OCI-LY7 (cell line): ENCODE measurements around the gene MGRN1. TPM values are rescaled to one million over a fixed set of nuclear protein-coding genes. Genes with fewer than 3 reads are reported as not detected.

ENCODE experiments used
- BruUV-seq: library from RNA; stranded (reverse); fragments of 400-500 nt; replicated peaks from 2 replicates; lab custom pipeline; 2021; lab: Mats Ljungman, UMichigan
- CTCF ChIA-PET: fragments of 300-600 bp; sonication (Branson Sonifier 250); formaldehyde crosslinking; loops from one replicate; lab custom pipeline; 2022; ENCODE audit warnings: antibody characterized with exemption; ENCODE audit not compliant: unreplicated experiment; lab: Charles Lee
- POLR2A ChIA-PET: fragments of 300-600 bp; sonication (Branson Sonifier 250); formaldehyde crosslinking; loops from one replicate; lab custom pipeline; 2022; ENCODE audit warnings: antibody characterized with exemption; lab: Charles Lee
- DNase-seq: peaks from one replicate; pipeline ENCODE4 v3.0.0-alpha.2; 2015; ENCODE audit warnings: low spot score
- H2AFZ ChIP-seq: fragments of 200-600 bp; sonication (generic), shearing (Covaris generic); 2 replicates; pipeline ENCODE4 v1.6.1; 2014; ENCODE audit warnings: mild to moderate bottlenecking, antibody characterized with exemption, low read length, moderate library complexity
- H3K27ac ChIP-seq: fragments of 200-600 bp; sonication (generic); 2 replicates; pipeline ENCODE4 v1.5.1; 2014; ENCODE audit warnings: mixed run types, low read depth, mild to moderate bottlenecking, moderate library complexity, low read length, inconsistent platforms; ENCODE audit not compliant: poor library complexity, severe bottlenecking
- H3K36me3 ChIP-seq: fragments of 200-600 bp; sonication (generic); 2 replicates; pipeline ENCODE4 v1.6.1; 2014; ENCODE audit warnings: mild to moderate bottlenecking, antibody characterized with exemption, low read length, moderate library complexity, mixed read lengths; ENCODE audit not compliant: insufficient read depth
- H3K4me1 ChIP-seq: fragments of 200-600 bp; sonication (generic); 2 replicates; pipeline ENCODE4 v1.5.1; 2014; ENCODE audit warnings: mild to moderate bottlenecking, low read length; ENCODE audit not compliant: insufficient read depth, poor library complexity, severe bottlenecking
- H3K4me2 ChIP-seq: fragments of 200-600 bp; sonication (generic); 2 replicates; pipeline ENCODE4 v1.6.1; 2014; ENCODE audit warnings: mild to moderate bottlenecking, low read length
- H3K4me3 ChIP-seq: fragments of 200-600 bp; sonication (generic); 2 replicates; pipeline ENCODE4 v1.5.1; 2014; ENCODE audit warnings: mild to moderate bottlenecking, low read depth, low read length; ENCODE audit not compliant: poor library complexity, severe bottlenecking
- H3K79me2 ChIP-seq: fragments of 200-600 bp; sonication (generic); 2 replicates; pipeline ENCODE4 v1.6.1; 2016; ENCODE audit warnings: low read depth, mild to moderate bottlenecking, low read length, moderate library complexity, mixed read lengths; ENCODE audit not compliant: insufficient read depth
- H3K9me2 ChIP-seq: fragments of 200-600 bp; sonication (generic); 2 replicates; pipeline ENCODE4 v1.6.1; 2016; ENCODE audit warnings: mild to moderate bottlenecking, low read length, mixed read lengths; ENCODE audit not compliant: insufficient read depth
- H3K9me3 ChIP-seq: fragments of 200-600 bp; sonication (generic); 2 replicates; pipeline ENCODE4 v1.6.1; 2014; ENCODE audit warnings: mild to moderate bottlenecking, mixed run types, low read length, mixed read lengths
- H4K20me1 ChIP-seq: fragments of 200-600 bp; sonication (generic); 2 replicates; pipeline ENCODE4 v1.6.1; 2014; ENCODE audit warnings: mild to moderate bottlenecking, antibody characterized with exemption, low read length, moderate library complexity, mixed read lengths; ENCODE audit not compliant: insufficient read depth
- CTCF ChIP-seq: fragments of 200-600 bp; sonication (generic); conservative IDR thresholded peaks from 2 replicates; pipeline ENCODE4 v1.5.1; 2014; ENCODE audit warnings: mild to moderate bottlenecking, antibody characterized with exemption, low read length, moderate library complexity, mixed read lengths
- EZH2phosphoT487 ChIP-seq: fragments of 200-600 bp; sonication (generic); IDR thresholded peaks from 2 replicates; pipeline ENCODE4 v1.6.1; 2018; ENCODE audit warnings: low read depth, borderline replicate concordance, mild to moderate bottlenecking, mixed run types, antibody characterized with exemption, low read length, moderate library complexity, mixed read lengths
- intact Hi-C: fragments of 100-400 bp; cut with micrococcal nuclease; formaldehyde crosslinking; loops from one replicate; pipeline ENCODE4 v1.10.0; 2022; ENCODE audit not compliant: unreplicated experiment
- total RNA-seq, 2 experiments: library from RNA; depleted of rRNA in 1 of 2; stranded (reverse); fragments of >200 nt in 1 of 2; shearing (Covaris generic) in 1 of 2; gene quantifications; 2 replicates each; pipeline ENCODE4 v1.2.3, GENCODE V29; 2014 to 2022

Gene MGRN1
- total RNA-seq, 2 experiments from 2014 or later = 14.1 to 43.1 TPM

GRCh38 chr16:4610011-4611005 lies 14.3 kb upstream of the MGRN1 start:
- H3K9me3 ChIP-seq = no peaks in the 10 kb centered on the region
- ChIA-PET CTCF (no interaction called here), POLR2A (no interaction called here)
- H3K4me1 ChIP-seq = peaks cover 15% of the 10 kb centered on the region
- no peak overlapping the region for H3K27ac ChIP-seq
- intact Hi-C loops = loop anchor here (10.0 kb wide), 2 partner anchors 154 to 196 kb away; partner anchors contain the start of genes CORO7 and ZNF500
- DNase-seq = no peak
- TF ChIP-seq EZH2phosphoT487 (no peak), CTCF (no peak)
- no TSS peak for BruUV-seq
- H4K20me1 ChIP-seq = no peaks in the 10 kb centered on the region
- no peak overlapping the region for H3K4me2 ChIP-seq
- H3K36me3 ChIP-seq = no peaks in the 10 kb centered on the region
- 0 out of 2 replicates have a peak, but pooled peaks cover 6% of the 10 kb centered on the region for H3K79me2 ChIP-seq
- no peak overlapping the region for H2AFZ ChIP-seq
- no peak overlapping the region for H3K4me3 ChIP-seq
- H3K9me2 ChIP-seq = no peaks in the 10 kb centered on the region

- no peak for TF ChIP-seq EZH2phosphoT487
- no peak for TF ChIP-seq CTCF
- Histone ChIP-seq H3K79me2 (0 out of 2 replicates have a peak, but pooled peaks cover 6% of the 10 kb centered on the region), H3K4me3 (no peak overlapping the region), H2AFZ (no peak overlapping the region), H3K4me2 (no peak overlapping the region), H3K9me2 (no peaks in the 10 kb centered on the region), H3K9me3 (no peaks in the 10 kb centered on the region), H3K27ac (no peak overlapping the region), H3K4me1 (peaks cover 21% of the 10 kb centered on the region), H3K36me3 (no peaks in the 10 kb centered on the region), H4K20me1 (no peaks in the 10 kb centered on the region)
- BruUV-seq = no TSS peak
- ChIA-PET CTCF (interaction anchor here (0.6 kb wide), 1 partner anchor 123 kb away, joined by 3 read pairs; the partner anchor contains the start of genes ANKS3 and DNAAF8), POLR2A (no interaction called here)
- DNase-seq = no peak
- intact Hi-C loops = loop anchor here (10.0 kb wide), 2 partner anchors 153 to 197 kb away; partner anchors contain the start of genes CORO7 and ZNF500
Measured at GRCh38 chr16:4611337-4612021, 13.1 kb upstream of the MGRN1 start.
